SK-N-SH (cell line): ENCODE results near the gene GRHL3. TPM values are rescaled to one million over a fixed set of nuclear protein-coding genes. Genes with fewer than 3 reads are reported as not detected.

Experiments used
- CTCF ChIA-PET: fragments of 300-600, 350-600 bp; formaldehyde crosslinking; extraction: SDS; loops from one replicate; lab custom pipeline; 2021; lab: Yijun Ruan, JAX
- POLR2A ChIA-PET: fragments of 350-600 bp; sonication (Branson Sonifier 250); formaldehyde crosslinking; extraction: SDS; loops from one replicate; lab custom pipeline; 2020; ENCODE audit warnings: antibody characterized with exemption, inconsistent platforms; lab: Yijun Ruan, JAX
- DNase-seq: peaks from one replicate; pipeline ENCODE4 v3.0.0; 2012
- H2AFZ ChIP-seq: fragments of 200-600 bp; sonication (generic); 2 replicates; pipeline ENCODE4 v1.8.1; 2016; ENCODE audit warnings: antibody characterized with exemption, mild to moderate bottlenecking, low read depth
- H3F3A ChIP-seq: fragments of 200-600 bp; sonication (generic); replicated peaks from 2 replicates; pipeline ENCODE3; 2016; ENCODE audit warnings: antibody characterized with exemption, mild to moderate bottlenecking; ENCODE audit not compliant: insufficient read depth
- H3K27ac ChIP-seq, 2 experiments: fragments of 200-500 bp in 1 of 2; fragments of 200-600 bp in 1 of 2; sonication (Bioruptor generic) in 1 of 2; sonication (generic), shearing (Covaris generic) in 1 of 2; 2 replicates each; pipeline versions ENCODE4 v1.5.1 to v1.6.1; 2014 to 2016; ENCODE audit warnings: low read depth in 2 of 2, inconsistent platforms in 1 of 2, low read length in 1 of 2, mild to moderate bottlenecking in 1 of 2, mixed read lengths in 1 of 2
- H3K27me3 ChIP-seq: fragments of 200-600 bp; sonication (generic), shearing (Covaris generic); 2 replicates; pipeline ENCODE4 v1.6.1; 2016; ENCODE audit warnings: mixed run types; ENCODE audit not compliant: insufficient read depth
- H3K36me3 ChIP-seq, 2 experiments: fragments of 200-500 bp in 1 of 2; fragments of 200-600 bp in 1 of 2; sonication (Bioruptor generic) in 1 of 2; sonication (generic) in 1 of 2; replicated peaks in 1 of 2; 2 replicates each; pipeline versions ENCODE3 to v1.5.1; 2014 to 2016; ENCODE audit warnings: low read length in 1 of 2, mild to moderate bottlenecking in 1 of 2; ENCODE audit not compliant: insufficient read depth in 2 of 2, control insufficient read depth in 1 of 2
- H3K4me1 ChIP-seq, 2 experiments: fragments of 200-500 bp in 1 of 2; fragments of 200-600 bp in 1 of 2; sonication (Bioruptor generic) in 1 of 2; sonication (generic), shearing (Covaris generic) in 1 of 2; 2 replicates each; pipeline versions ENCODE4 v1.5.1 to v1.6.1; 2014 to 2016; ENCODE audit warnings: low read depth in 1 of 2, low read length in 1 of 2, mixed run types in 1 of 2; ENCODE audit not compliant: insufficient read depth in 2 of 2, control insufficient read depth in 1 of 2
- H3K4me2 ChIP-seq: fragments of 200-600 bp; sonication (generic), shearing (Covaris generic); 2 replicates; pipeline ENCODE4 v1.6.1; 2017; ENCODE audit warnings: mixed run types
- H3K4me3 ChIP-seq, 2 experiments: fragments of 200-500 bp in 1 of 2; fragments of 200-600 bp in 1 of 2; sonication (Bioruptor generic) in 1 of 2; sonication (generic), shearing (Covaris generic) in 1 of 2; 2 replicates each; pipeline versions ENCODE4 v1.5.1 to v1.8.1; 2014 to 2016; ENCODE audit warnings: low read depth in 2 of 2, inconsistent platforms in 1 of 2, low read length in 1 of 2, mild to moderate bottlenecking in 1 of 2, mixed read lengths in 1 of 2, moderate library complexity in 1 of 2
- H3K79me2 ChIP-seq: fragments of 200-600 bp; sonication (generic); 2 replicates; pipeline ENCODE4 v1.8.1; 2017; ENCODE audit warnings: mild to moderate bottlenecking; ENCODE audit not compliant: insufficient read depth
- H3K9ac ChIP-seq: fragments of 200-600 bp; sonication (generic); 2 replicates; pipeline ENCODE4 v1.6.1; 2017; ENCODE audit warnings: mixed run types
- H3K9me2 ChIP-seq: fragments of 200-600 bp; sonication (generic); 2 replicates; pipeline ENCODE4 v1.6.1; 2017; ENCODE audit warnings: mixed run types
- H3K9me3 ChIP-seq: fragments of 200-600 bp; sonication (generic); 2 replicates; pipeline ENCODE4 v1.6.1; 2017; ENCODE audit warnings: mixed run types, mild to moderate bottlenecking, moderate library complexity
- H4K20me1 ChIP-seq: fragments of 200-600 bp; sonication (generic); 2 replicates; pipeline ENCODE4 v1.6.1; 2017; ENCODE audit warnings: mild to moderate bottlenecking, mixed run types; ENCODE audit not compliant: insufficient read depth
- CTCF ChIP-seq: fragments of 200-600 bp; sonication (generic); IDR thresholded peaks from 2 replicates; pipeline ENCODE4 v1.6.1; 2017; ENCODE audit warnings: antibody characterized with exemption, mild to moderate bottlenecking, moderate library complexity
- GATA2 ChIP-seq: sonication (generic); formaldehyde crosslinking; IDR thresholded peaks from 2 replicates; pipeline ENCODE4 v1.5.0; 2020; ENCODE audit warnings: mild to moderate bottlenecking, missing genetic modification reagents
- NFIC ChIP-seq: IDR thresholded peaks from 2 replicates; pipeline ENCODE4 v1.4.0; 2012; ENCODE audit warnings: borderline replicate concordance
- PBX3 ChIP-seq: IDR thresholded peaks from 2 replicates; pipeline ENCODE4; 2012
- RAD21 ChIP-seq: IDR thresholded peaks from 2 replicates; pipeline ENCODE4 v1.6.1; 2012; ENCODE audit warnings: mild to moderate bottlenecking, low read length
- RCOR1 ChIP-seq: fragments of 150-350 bp; IDR thresholded peaks from 2 replicates; pipeline ENCODE4 v1.6.1; 2017; ENCODE audit warnings: antibody characterized with exemption, low read length
- REST ChIP-seq: IDR thresholded peaks from 2 replicates; pipeline ENCODE4 v1.6.1; 2012; ENCODE audit warnings: mild to moderate bottlenecking, low read depth, low read length, moderate library complexity
- RFX5 ChIP-seq: IDR thresholded peaks from 2 replicates; pipeline ENCODE4 v1.6.1; 2012; ENCODE audit warnings: mild to moderate bottlenecking, improper control_type of control experiment, low read length
- SMC3 ChIP-seq: IDR thresholded peaks from 2 replicates; pipeline ENCODE4 v1.6.1; 2012; ENCODE audit warnings: low read depth, low read length, improper control_type of control experiment
- WGBS: methylation state at CpG from one replicate; pipeline ENCODE4 v1.1.6; 2017; ENCODE audit warnings: low lambda C conversion rate; 5-methylcytosine and 5-hydroxymethylcytosine counted together
- polyA plus RNA-seq, 3 experiments: library from polyadenylated mRNA; depleted of rRNA; stranded (reverse); fragments of >200 nt; gene quantifications; 2 replicates each; pipeline ENCODE4 v1.2.3, GENCODE V29; 2012
- TF ChIP-seq, protein P1 (sequence below): fragments of 150-350 bp; IDR thresholded peaks from 2 replicates; pipeline ENCODE4 v1.6.1; 2016; ENCODE audit warnings: mild to moderate bottlenecking, low read depth, low read length
- TF ChIP-seq, protein P2 (sequence below): IDR thresholded peaks from 2 replicates; pipeline ENCODE4 v1.4.0; 2012; ENCODE audit warnings: low read depth

GRHL3 gene
- polyA plus RNA-seq, 1 of the 3 experiments (the other 2 are of a cell fraction): 0.05 TPM

GRCh38 chr1:24391882-24392603 lies 72.9 kb downstream of the GRHL3 start:
- Histone ChIP-seq H3K79me2 (no peaks in the 10 kb centered on the region; the same call in 1 of the 2 replicates), H3K9me3 (no peaks in the 10 kb centered on the region), H3K27ac (peak overlapping the region in 1 of 2 experiments; percentile 37; a peak in 1 of 4 replicates), H3K4me2 (no peak overlapping the region), H2AFZ (peak overlapping the region; percentile 58), H3K36me3 (peaks cover 2 to 12% of the 10 kb centered on the region in 2 experiments), H3K9ac (peak overlapping the region; percentile 11; the same call in 1 of the 2 replicates), H3F3A (peaks cover 15% of the 10 kb centered on the region), H3K4me3 (no peak overlapping the region; a peak in 1 of 4 replicates), H3K9me2 (no peaks in the 10 kb centered on the region), H4K20me1 (no peaks in the 10 kb centered on the region), H3K27me3 (no peaks in the 10 kb centered on the region), H3K4me1 (peaks cover 0 to 15% of the 10 kb centered on the region in 2 experiments; a peak in 3 of 4 replicates)
- DNase-seq: peak; percentile 72
- TF ChIP-seq, protein P1, sequence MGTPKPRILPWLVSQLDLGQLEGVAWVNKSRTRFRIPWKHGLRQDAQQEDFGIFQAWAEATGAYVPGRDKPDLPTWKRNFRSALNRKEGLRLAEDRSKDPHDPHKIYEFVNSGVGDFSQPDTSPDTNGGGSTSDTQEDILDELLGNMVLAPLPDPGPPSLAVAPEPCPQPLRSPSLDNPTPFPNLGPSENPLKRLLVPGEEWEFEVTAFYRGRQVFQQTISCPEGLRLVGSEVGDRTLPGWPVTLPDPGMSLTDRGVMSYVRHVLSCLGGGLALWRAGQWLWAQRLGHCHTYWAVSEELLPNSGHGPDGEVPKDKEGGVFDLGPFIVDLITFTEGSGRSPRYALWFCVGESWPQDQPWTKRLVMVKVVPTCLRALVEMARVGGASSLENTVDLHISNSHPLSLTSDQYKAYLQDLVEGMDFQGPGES: no peak
- no peak for TF ChIP-seq RFX5
- TF ChIP-seq CTCF: peak; percentile 74
- TF ChIP-seq SMC3: peak; percentile 74
- TF ChIP-seq RAD21: peak; percentile 89
- 64% methylated on average over 11 of the region's 11 CpGs for WGBS
- CTCF ChIA-PET: interaction anchor here (0.6 to 6.7 kb wide), 99 partner anchors 10 to 445 kb away, joined by 3 to 451 read pairs (median 5); partner anchors contain the start of genes IFNLR1, NIPAL3 and STPG1
- POLR2A ChIA-PET: interaction anchor here (0.7 kb wide), 2 partner anchors 193 to 205 kb away, joined by 3 read pairs; partner anchors contain the start of gene IFNLR1

DNA sequence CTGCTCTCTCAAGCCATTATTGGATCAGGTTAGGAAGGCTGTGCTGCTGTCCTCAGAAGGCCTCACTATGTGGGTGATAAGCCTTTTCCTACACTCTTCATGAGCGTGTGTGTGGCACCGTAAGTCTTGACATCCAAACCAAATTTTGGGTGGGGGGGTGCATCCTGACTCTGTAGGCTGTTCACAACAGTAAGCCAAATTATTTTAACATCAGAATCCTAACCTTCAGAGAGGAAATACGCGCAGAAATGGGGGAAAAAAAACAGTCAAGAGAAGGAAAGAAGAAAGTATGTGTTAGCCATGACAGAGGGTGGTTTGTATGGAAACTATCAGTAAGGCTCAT lies 73.4 kb downstream of the GRHL3 start:
- Histone ChIP-seq H3K9me3 (no peaks in the 10 kb centered on the region), H3K79me2 (no peaks in the 10 kb centered on the region; the same call in 1 of the 2 replicates), H3K4me2 (no peak overlapping the region), H3K9ac (no peak overlapping the region), H3K36me3 (peaks cover 2 to 12% of the 10 kb centered on the region in 2 experiments), H3K4me3 (no peak overlapping the region; a peak in 1 of 4 replicates), H2AFZ (no peak overlapping the region), H3K27ac (no peak overlapping the region), H3K27me3 (no peaks in the 10 kb centered on the region), H4K20me1 (no peaks in the 10 kb centered on the region), H3F3A (peaks cover 15% of the 10 kb centered on the region), H3K4me1 (peaks cover 0 to 15% of the 10 kb centered on the region in 2 experiments; a peak in 3 of 4 replicates), H3K9me2 (no peaks in the 10 kb centered on the region)
- ChIA-PET CTCF (interaction anchor here (0.6 to 6.7 kb wide), 56 partner anchors 10 to 335 kb away, joined by 3 to 451 read pairs (median 7); partner anchors contain the start of genes IFNLR1, NIPAL3 and STPG1), POLR2A (interaction anchor here (0.7 kb wide), 1 partner anchor 193 kb away, joined by 3 read pairs; no protein-coding TSS in a partner anchor)
- 96% methylated on average over 4 of the region's 4 CpGs for WGBS
- TF ChIP-seq CTCF (no peak), GATA2 (no peak), NFIC (no peak), RCOR1 (no peak), REST (no peak), PBX3 (no peak)
- TF ChIP-seq, protein P2, sequence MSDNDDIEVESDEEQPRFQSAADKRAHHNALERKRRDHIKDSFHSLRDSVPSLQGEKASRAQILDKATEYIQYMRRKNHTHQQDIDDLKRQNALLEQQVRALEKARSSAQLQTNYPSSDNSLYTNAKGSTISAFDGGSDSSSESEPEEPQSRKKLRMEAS: no peak
- DNase-seq: no peak
